DND-41 (cell line): ENCODE data around the gene PHOSPHO2.

Experiments
- ATAC-seq: fragments of 200-7000 bp; cut with Tn5 transposase; 3 replicates; pipeline ENCODE4 v1.9.1; 2021; ENCODE audit warnings: low read depth; ENCODE audit not compliant: insufficient read depth
- DNase-seq: peaks from one replicate; pipeline ENCODE4 v3.0.0-alpha.2; 2020
- H2AFZ ChIP-seq: 2 replicates; pipeline ENCODE4 v1.6.0; 2012; ENCODE audit warnings: low read depth, low read length
- H3K27ac ChIP-seq: 2 replicates; pipeline ENCODE4 v1.5.1; 2012; ENCODE audit warnings: low read length, inconsistent platforms
- H3K27me3 ChIP-seq: fragments of 200-600 bp; sonication (generic); 2 replicates; pipeline ENCODE4 v1.6.0; 2012; ENCODE audit warnings: low read length, mild to moderate bottlenecking, inconsistent platforms; ENCODE audit not compliant: insufficient read depth, poor library complexity
- H3K36me3 ChIP-seq: 2 replicates; pipeline ENCODE4 v1.5.1; 2012; ENCODE audit warnings: low read length, inconsistent platforms; ENCODE audit not compliant: insufficient read depth
- H3K4me1 ChIP-seq: 2 replicates; pipeline ENCODE4 v1.5.1; 2012; ENCODE audit warnings: mild to moderate bottlenecking, low read length; ENCODE audit not compliant: insufficient read depth
- H3K4me2 ChIP-seq: 2 replicates; pipeline ENCODE4 v1.6.0; 2012; ENCODE audit warnings: mild to moderate bottlenecking, moderate library complexity, low read length, inconsistent platforms; ENCODE audit not compliant: insufficient read depth
- H3K4me3 ChIP-seq, 2 experiments: fragments of 200-600 bp in 1 of 2; shearing (Covaris generic) in 1 of 2; 2 replicates each; pipeline ENCODE4 v1.5.1; 2012 to 2016; ENCODE audit warnings: inconsistent platforms in 2 of 2, low read length in 2 of 2, mild to moderate bottlenecking in 2 of 2, low read depth in 1 of 2, moderate library complexity in 1 of 2
- H3K79me2 ChIP-seq: 2 replicates; pipeline ENCODE4 v1.6.0; 2012; ENCODE audit warnings: low read length, inconsistent platforms; ENCODE audit not compliant: insufficient read depth
- H3K9ac ChIP-seq: 2 replicates; pipeline ENCODE4 v1.6.0; 2012; ENCODE audit warnings: low read depth, mild to moderate bottlenecking, inconsistent platforms, low read length, moderate library complexity
- H3K9me3 ChIP-seq: 2 replicates; pipeline ENCODE4 v1.5.1; 2012; ENCODE audit warnings: low read length, moderate library complexity, mild to moderate bottlenecking, inconsistent platforms; ENCODE audit not compliant: insufficient read depth, severe bottlenecking
- H4K20me1 ChIP-seq: 2 replicates; pipeline ENCODE4 v1.6.0; 2012; ENCODE audit warnings: low read length; ENCODE audit not compliant: insufficient read depth
- EZH2 ChIP-seq: IDR thresholded peaks from 3 replicates; pipeline ENCODE4 v1.6.1; 2012; ENCODE audit warnings: borderline replicate concordance, low read depth, mild to moderate bottlenecking, moderate library complexity, low read length, inconsistent platforms; ENCODE audit not compliant: severe bottlenecking
- TF ChIP-seq, protein P1 (sequence below): IDR thresholded peaks from 2 replicates; pipeline ENCODE4 v1.5.1; 2012; ENCODE audit warnings: borderline replicate concordance, low read length, moderate library complexity, mild to moderate bottlenecking; ENCODE audit not compliant: poor library complexity, severe bottlenecking; ENCODE audit errors: extremely low read depth

Gene PHOSPHO2

DNA sequence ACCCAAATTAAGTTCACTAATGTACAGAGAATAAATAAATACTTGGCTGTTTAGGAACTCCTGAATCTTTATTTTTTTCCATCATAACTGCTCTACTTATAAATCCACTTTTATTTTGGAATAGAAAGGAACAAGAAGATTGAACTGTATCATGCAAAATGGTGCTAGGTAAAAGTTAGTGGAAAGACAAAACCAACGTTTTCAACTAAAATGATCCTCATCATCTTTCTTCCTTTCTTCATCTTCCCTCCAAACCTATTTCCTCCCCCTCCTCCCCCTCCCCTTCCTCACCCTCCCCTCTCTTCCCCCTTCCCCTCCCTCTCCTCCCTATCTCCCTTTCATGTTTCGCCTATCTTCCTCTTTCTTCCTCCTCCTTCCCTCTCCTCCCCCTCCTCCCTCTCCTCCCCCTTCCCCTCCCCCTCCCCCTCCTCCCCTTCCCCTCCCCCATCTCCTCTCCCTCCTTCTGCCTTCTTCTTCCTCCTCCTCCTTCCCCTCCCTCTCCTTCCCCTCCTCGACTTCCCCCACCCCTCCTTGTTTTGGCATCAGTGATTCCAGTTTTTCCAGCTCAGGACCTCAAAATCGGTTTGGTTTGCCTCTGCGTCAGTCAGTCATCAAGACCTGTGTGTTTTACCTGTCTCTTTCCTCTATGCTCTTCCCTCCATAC, 44.4 kb downstream of the PHOSPHO2 start:
- ATAC-seq = no peak

GRCh38 chr2:169739351-169739750, 45.1 kb downstream of the PHOSPHO2 start:
- DNase-seq = no peak
- H3K36me3 ChIP-seq = peaks cover 55% of the 10 kb centered on the region
- H4K20me1 ChIP-seq = peaks cover 29% of the 10 kb centered on the region; the same call in 1 of the 2 replicates
- H3K27me3 ChIP-seq = no peaks in the 10 kb centered on the region
- H3K4me1 ChIP-seq = peaks cover 48% of the 10 kb centered on the region
- no peak overlapping the region for H3K9ac ChIP-seq
- no peak for ATAC-seq
- no peak overlapping the region for H2AFZ ChIP-seq
- H3K4me3 ChIP-seq = no peak overlapping the region
- no peak overlapping the region for H3K27ac ChIP-seq
- no peaks in the 10 kb centered on the region for H3K9me3 ChIP-seq
- TF ChIP-seq EZH2 = no peak
- TF ChIP-seq, protein P1, sequence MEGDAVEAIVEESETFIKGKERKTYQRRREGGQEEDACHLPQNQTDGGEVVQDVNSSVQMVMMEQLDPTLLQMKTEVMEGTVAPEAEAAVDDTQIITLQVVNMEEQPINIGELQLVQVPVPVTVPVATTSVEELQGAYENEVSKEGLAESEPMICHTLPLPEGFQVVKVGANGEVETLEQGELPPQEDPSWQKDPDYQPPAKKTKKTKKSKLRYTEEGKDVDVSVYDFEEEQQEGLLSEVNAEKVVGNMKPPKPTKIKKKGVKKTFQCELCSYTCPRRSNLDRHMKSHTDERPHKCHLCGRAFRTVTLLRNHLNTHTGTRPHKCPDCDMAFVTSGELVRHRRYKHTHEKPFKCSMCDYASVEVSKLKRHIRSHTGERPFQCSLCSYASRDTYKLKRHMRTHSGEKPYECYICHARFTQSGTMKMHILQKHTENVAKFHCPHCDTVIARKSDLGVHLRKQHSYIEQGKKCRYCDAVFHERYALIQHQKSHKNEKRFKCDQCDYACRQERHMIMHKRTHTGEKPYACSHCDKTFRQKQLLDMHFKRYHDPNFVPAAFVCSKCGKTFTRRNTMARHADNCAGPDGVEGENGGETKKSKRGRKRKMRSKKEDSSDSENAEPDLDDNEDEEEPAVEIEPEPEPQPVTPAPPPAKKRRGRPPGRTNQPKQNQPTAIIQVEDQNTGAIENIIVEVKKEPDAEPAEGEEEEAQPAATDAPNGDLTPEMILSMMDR = no peak
- H3K79me2 ChIP-seq = peaks cover 76% of the 10 kb centered on the region
- peak overlapping the region; percentile 23; the same call in 1 of the 2 replicates for H3K4me2 ChIP-seq

More for the DNA sequence above, 44.4 kb downstream of the PHOSPHO2 start:
- Histone ChIP-seq H3K36me3 (peaks cover 50% of the 10 kb centered on the region), H3K4me3 (no peak overlapping the region), H3K27ac (no peak overlapping the region), H2AFZ (no peak overlapping the region), H4K20me1 (peaks cover 29% of the 10 kb centered on the region; the same call in 1 of the 2 replicates), H3K9me3 (no peaks in the 10 kb centered on the region), H3K27me3 (no peaks in the 10 kb centered on the region), H3K79me2 (peaks cover 80% of the 10 kb centered on the region), H3K9ac (no peak overlapping the region), H3K4me2 (peak overlapping the region; percentile 22; the same call in 1 of the 2 replicates), H3K4me1 (peaks cover 48% of the 10 kb centered on the region)
- TF ChIP-seq EZH2 = no peak
- TF ChIP-seq, protein P1 = no peak
- no peak for DNase-seq

GRCh38 chr2:169743549-169743948, 49.3 kb downstream of the PHOSPHO2 start:
- Histone ChIP-seq H3K4me1 (peaks cover 11% of the 10 kb centered on the region; the same call in 1 of the 2 replicates), H3K4me2 (no peak overlapping the region), H3K27ac (no peak overlapping the region), H4K20me1 (peaks cover 32% of the 10 kb centered on the region; the same call in 1 of the 2 replicates), H2AFZ (no peak overlapping the region), H3K9me3 (no peaks in the 10 kb centered on the region), H3K79me2 (peaks cover 50% of the 10 kb centered on the region), H3K9ac (no peak overlapping the region), H3K4me3 (no peak overlapping the region), H3K36me3 (peaks cover 76% of the 10 kb centered on the region), H3K27me3 (no peaks in the 10 kb centered on the region)
- ATAC-seq (no peak), DNase-seq (no peak)
- no peak for TF ChIP-seq EZH2
- TF ChIP-seq, protein P1 = no peak

DNA sequence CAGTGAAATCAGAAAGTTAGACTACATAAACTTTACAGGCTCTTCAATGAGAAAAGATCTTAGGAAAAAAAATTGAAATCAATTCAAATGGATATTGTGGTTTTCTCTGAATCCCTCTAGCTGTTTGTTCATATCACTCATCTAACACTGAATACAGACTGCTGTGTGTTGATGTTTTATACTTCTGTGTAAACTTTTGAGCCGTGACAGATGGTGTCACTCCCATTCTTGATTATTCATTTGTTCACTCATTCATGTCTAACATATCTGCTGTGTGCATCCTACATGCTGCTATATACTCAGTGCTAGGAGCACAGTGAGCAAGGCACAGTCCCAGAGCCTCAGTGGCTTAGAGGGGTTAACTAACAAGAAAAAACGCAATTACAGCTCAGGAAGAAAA, 52.0 kb downstream of the PHOSPHO2 start:
- no peak overlapping the region for H3K4me3 ChIP-seq
- no peaks in the 10 kb centered on the region for H3K4me1 ChIP-seq
- no peaks in the 10 kb centered on the region for H3K27me3 ChIP-seq
- no peak overlapping the region for H3K4me2 ChIP-seq
- no peak overlapping the region for H2AFZ ChIP-seq
- peaks cover 32% of the 10 kb centered on the region for H3K79me2 ChIP-seq
- H3K27ac ChIP-seq = no peak overlapping the region
- no peak overlapping the region for H3K9ac ChIP-seq
- no peak for ATAC-seq
- DNase-seq = no peak
- TF ChIP-seq, protein P1 = no peak
- TF ChIP-seq EZH2 = no peak
- peaks cover 80% of the 10 kb centered on the region for H3K36me3 ChIP-seq
- no peaks in the 10 kb centered on the region for H3K9me3 ChIP-seq
- peaks cover 25% of the 10 kb centered on the region; the same call in 1 of the 2 replicates for H4K20me1 ChIP-seq
